ENCODE measurements around the gene HS1BP3. TPM values are rescaled to one million over a fixed set of nuclear protein-coding genes. Genes with fewer than 3 reads are reported as not detected.

HS1BP3 gene
- polyA plus RNA-seq, 1 experiment: 14.2 TPM

DNA sequence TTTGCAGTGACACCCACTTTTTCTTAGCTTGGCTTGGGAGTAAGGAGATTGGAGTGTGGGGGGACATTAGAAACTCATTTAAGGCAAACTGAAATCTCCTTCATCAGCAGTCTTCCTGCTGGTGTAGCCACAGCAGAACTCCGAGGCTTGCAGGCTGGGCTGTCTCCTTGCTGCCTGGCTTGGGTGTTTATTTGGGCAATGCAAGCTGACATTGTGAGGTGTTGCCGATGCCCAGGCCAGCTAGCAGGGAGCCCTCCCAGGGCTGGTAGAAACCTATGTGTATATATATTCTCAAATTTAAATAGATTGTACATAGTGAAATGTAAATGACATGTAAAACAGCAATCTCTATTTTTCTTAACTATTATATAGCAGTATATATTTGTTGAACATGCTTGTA lies 27.9 kb upstream of the HS1BP3 start:
- H3K9me3 ChIP-seq (ENCODE audit: control insufficient read depth, insufficient read depth, low read length): no peaks in the 10 kb centered on the region
- no peaks in the 10 kb centered on the region for H3K27me3 ChIP-seq (ENCODE audit: control insufficient read depth, insufficient read depth, low read length)
- no peak overlapping the region for H3K27ac ChIP-seq (ENCODE audit: low read depth, low read length)
- ChIA-PET POLR2A (no interaction called here), CTCF (interaction anchor here (0.8 to 2.0 kb wide), 3 partner anchors 8 to 19 kb away, joined by 3 to 16 read pairs (median 7); no protein-coding TSS in a partner anchor)
- no peak for DNase-seq (ENCODE audit: low read depth, low spot score)
- no peak overlapping the region for H3K4me3 ChIP-seq (ENCODE audit: low read depth, low read length)
- TF ChIP-seq, protein P1, sequence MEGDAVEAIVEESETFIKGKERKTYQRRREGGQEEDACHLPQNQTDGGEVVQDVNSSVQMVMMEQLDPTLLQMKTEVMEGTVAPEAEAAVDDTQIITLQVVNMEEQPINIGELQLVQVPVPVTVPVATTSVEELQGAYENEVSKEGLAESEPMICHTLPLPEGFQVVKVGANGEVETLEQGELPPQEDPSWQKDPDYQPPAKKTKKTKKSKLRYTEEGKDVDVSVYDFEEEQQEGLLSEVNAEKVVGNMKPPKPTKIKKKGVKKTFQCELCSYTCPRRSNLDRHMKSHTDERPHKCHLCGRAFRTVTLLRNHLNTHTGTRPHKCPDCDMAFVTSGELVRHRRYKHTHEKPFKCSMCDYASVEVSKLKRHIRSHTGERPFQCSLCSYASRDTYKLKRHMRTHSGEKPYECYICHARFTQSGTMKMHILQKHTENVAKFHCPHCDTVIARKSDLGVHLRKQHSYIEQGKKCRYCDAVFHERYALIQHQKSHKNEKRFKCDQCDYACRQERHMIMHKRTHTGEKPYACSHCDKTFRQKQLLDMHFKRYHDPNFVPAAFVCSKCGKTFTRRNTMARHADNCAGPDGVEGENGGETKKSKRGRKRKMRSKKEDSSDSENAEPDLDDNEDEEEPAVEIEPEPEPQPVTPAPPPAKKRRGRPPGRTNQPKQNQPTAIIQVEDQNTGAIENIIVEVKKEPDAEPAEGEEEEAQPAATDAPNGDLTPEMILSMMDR (IDR thresholded peaks at IDR 0.05; ENCODE audit: low read depth, low read length): no peak

DNA sequence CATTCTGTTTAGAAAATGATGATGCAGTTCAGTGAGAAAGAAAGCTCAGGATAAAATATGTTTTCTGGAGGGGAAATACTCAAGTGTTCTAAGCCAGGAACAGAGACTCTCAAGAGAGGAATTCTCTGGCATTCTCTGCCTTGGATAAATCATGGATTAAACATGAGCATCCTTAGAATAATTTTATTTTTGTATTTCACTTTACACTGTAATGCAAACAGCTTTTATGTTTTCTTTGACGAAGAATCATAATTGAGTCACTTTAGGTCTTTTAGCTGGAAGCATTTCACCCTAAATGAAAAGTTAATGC lies 27.1 kb upstream of the HS1BP3 start:
- Histone ChIP-seq H3K4me3 (ENCODE audit: low read depth, low read length) (no peak overlapping the region), H3K27me3 (ENCODE audit: control insufficient read depth, insufficient read depth, low read length) (no peaks in the 10 kb centered on the region), H3K9me3 (ENCODE audit: control insufficient read depth, insufficient read depth, low read length) (no peaks in the 10 kb centered on the region), H3K27ac (ENCODE audit: low read depth, low read length) (no peak overlapping the region)
- CTCF ChIA-PET: interaction anchor here (0.8 to 2.0 kb wide), 5 partner anchors 9 to 27 kb away, joined by 3 to 16 read pairs (median 6); partner anchors contain the start of gene HS1BP3
- DNase-seq (ENCODE audit: low read depth, low spot score): no peak
- POLR2A ChIA-PET: no interaction called here
- TF ChIP-seq, protein P1 (IDR thresholded peaks at IDR 0.05; ENCODE audit: low read depth, low read length): no peak

DNA sequence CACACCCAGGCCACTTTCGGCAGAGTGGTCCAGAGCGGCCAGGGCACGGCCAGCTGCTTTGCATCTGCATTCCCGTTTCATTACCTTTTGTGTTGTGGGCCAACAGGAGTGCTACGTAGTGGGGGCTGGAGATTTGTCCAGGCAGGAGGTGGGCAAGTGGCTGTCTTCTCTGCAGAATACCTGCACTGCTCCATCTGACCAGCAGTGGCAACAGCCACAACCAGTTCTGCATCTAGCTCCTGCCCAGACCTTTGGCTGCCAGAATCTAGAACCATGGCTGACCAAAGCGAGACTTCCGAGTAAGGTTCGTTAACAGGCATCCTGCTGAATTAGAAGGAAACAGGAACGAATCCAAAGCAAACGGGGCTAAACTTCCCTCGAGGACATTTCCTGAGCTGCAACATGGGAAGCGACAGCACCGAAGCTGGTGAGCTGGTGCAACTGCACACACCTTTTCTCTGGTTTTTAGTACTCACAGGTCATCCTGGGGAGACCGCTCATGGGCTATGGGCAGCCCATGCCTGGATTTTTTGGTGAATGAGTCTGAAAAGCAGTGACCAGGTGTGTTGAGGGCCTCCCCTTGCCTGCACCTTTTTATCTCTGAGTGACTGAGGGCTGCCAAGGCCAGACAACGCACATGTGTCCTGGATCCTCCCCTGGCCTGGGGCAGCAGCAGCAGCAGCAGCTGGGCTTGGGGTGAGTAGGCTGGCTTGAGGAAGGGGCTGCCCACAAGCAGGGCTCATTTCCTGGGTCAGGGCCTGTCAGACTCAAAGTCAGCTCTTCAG lies 26.6 kb upstream of the HS1BP3 start:
- DNase-seq (ENCODE audit: low read depth, low spot score): no peak
- Histone ChIP-seq H3K4me3 (ENCODE audit: low read depth, low read length) (no peak overlapping the region), H3K9me3 (ENCODE audit: control insufficient read depth, insufficient read depth, low read length) (no peaks in the 10 kb centered on the region), H3K27ac (ENCODE audit: low read depth, low read length) (no peak overlapping the region), H3K27me3 (ENCODE audit: control insufficient read depth, insufficient read depth, low read length) (peaks cover 5% of the 10 kb centered on the region)
- CTCF ChIA-PET: interaction anchor here (0.8 to 8.1 kb wide), 8 partner anchors 10 to 285 kb away, joined by 3 to 94 read pairs (median 6); partner anchors contain the start of gene HS1BP3
- TF ChIP-seq, protein P1 (IDR thresholded peaks at IDR 0.05; ENCODE audit: low read depth, low read length): peak; percentile 14; the same call in 1 of the 2 replicates
- POLR2A ChIA-PET: no interaction called here

DNA sequence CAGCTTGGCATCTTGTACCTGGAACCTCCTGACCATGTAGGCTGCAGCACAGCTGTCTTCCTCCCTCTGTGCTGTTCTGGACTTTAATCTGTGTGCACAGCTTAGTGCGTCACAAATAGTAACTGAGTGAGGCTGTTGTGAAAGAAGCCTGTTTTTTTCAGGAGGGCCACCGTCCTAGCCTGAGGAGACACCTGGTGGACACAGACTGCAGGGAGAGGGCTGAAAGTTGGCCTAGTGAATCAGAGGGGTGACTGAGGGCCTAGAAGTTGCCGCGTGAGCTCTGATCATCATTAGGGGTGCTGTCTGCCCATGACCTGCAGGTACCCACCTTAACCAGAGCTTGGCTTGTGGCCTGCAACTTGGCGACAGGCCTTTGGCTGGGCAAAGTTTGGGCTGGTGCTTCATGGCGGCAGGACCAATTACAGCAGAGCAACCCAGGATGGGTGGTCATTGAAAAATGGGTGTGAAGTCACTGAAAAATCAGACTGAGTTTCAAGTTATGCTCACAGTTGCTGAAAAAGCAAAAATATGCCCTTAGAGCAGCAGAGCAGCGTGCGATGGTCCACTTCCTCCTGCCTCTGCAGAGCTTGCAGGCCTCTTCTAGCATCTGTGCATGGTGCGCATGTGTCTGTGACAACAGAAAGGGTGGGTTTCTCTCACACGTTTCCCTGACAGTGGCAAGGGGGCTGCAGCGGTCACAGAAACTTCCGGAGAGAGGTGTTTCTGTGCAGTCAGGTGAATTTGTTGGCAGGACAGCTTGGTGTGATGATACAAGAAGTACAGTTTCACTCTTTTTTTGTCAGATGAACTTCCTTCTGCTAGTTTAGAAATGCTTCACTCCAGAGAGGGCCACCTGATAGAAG lies 25.7 kb upstream of the HS1BP3 start:
- POLR2A ChIA-PET: no interaction called here
- Histone ChIP-seq H3K4me3 (ENCODE audit: low read depth, low read length) (no peak overlapping the region), H3K27ac (ENCODE audit: low read depth, low read length) (no peak overlapping the region), H3K9me3 (ENCODE audit: control insufficient read depth, insufficient read depth, low read length) (no peaks in the 10 kb centered on the region), H3K27me3 (ENCODE audit: control insufficient read depth, insufficient read depth, low read length) (peaks cover 14% of the 10 kb centered on the region)
- DNase-seq (ENCODE audit: low read depth, low spot score): no peak
- TF ChIP-seq, protein P1 (IDR thresholded peaks at IDR 0.05; ENCODE audit: low read depth, low read length): no peak
- CTCF ChIA-PET: interaction anchor here (1.0 to 8.1 kb wide), 7 partner anchors 11 to 286 kb away, joined by 4 to 94 read pairs (median 7); partner anchors contain the start of gene HS1BP3
